ENCODE measurements around the gene UBQLN1.

GRCh38 chr9:83701769-83702168, 6.0 kb downstream of the UBQLN1 start:
- TF ChIP-seq CTCF (IDR thresholded peaks at IDR 0.05), result no peak
- no peak for TF ChIP-seq POLR2A (IDR thresholded peaks at IDR 0.05)
- TF ChIP-seq POLR2AphosphoS5 (IDR thresholded peaks at IDR 0.05), result peak in 1 of 3 donors; percentile 32
- no peak for TF ChIP-seq EP300 (IDR thresholded peaks at IDR 0.05; ENCODE audit: low read depth)

Data from transverse colon (tissue), 4 donors.